OCI-LY7 (cell line): ENCODE data around the gene KIAA1671.
"Not testable (repeated sequence)": the region's sequence is repeated elsewhere in the genome, so short reads cannot be mapped to it uniquely, and the experiment has no call there.

Source experiments
- CTCF ChIP-seq: fragments of 200-600 bp; sonication (generic); conservative IDR thresholded peaks from 2 replicates; pipeline ENCODE4 v1.5.1; 2014; ENCODE audit warnings: mild to moderate bottlenecking, antibody characterized with exemption, low read length, moderate library complexity, mixed read lengths
- EZH2phosphoT487 ChIP-seq: fragments of 200-600 bp; sonication (generic); IDR thresholded peaks from 2 replicates; pipeline ENCODE4 v1.6.1; 2018; ENCODE audit warnings: low read depth, borderline replicate concordance, mild to moderate bottlenecking, mixed run types, antibody characterized with exemption, low read length, moderate library complexity, mixed read lengths

GRCh38 chr22:24907101-24907500 is 45.4 kb upstream of the KIAA1671 start:
- TF ChIP-seq CTCF, EZH2phosphoT487: not testable (repeated sequence)
